Kidney (tissue), 14 donors: ENCODE measurements around the gene PRDM10. TPM values are rescaled to one million over a fixed set of nuclear protein-coding genes. Genes with fewer than 3 reads are reported as not detected.

Experiments
- DNase-seq, 5 donors: peaks; one replicate each; pipeline ENCODE4 v3.0.0-alpha.2; 2013 to 2020
- FAIRE-seq: peaks from 2 replicates; lab custom pipeline; 2012; peaks lifted over from hg19 to GRCh38; lab: Jason Lieb, UNC
- H3K27ac ChIP-seq, 2 donors: one replicate each; pipeline ENCODE4 v1.7.0; 2013; ENCODE audit warnings: low read depth in 2 of 2, low read length in 2 of 2, inconsistent platforms in 1 of 2
- H3K27me3 ChIP-seq: one replicate; pipeline ENCODE4 v1.7.1; 2013; ENCODE audit warnings: low read length, inconsistent platforms; ENCODE audit not compliant: control insufficient read depth, insufficient read depth
- H3K36me3 ChIP-seq, 3 donors: one replicate each; pipeline versions ENCODE4 v1.7.0 to v1.7.1; 2013; ENCODE audit warnings: low read length in 3 of 3, control low read depth in 1 of 3, inconsistent platforms in 1 of 3; ENCODE audit not compliant: insufficient read depth in 3 of 3, control insufficient read depth in 2 of 3
- H3K4me1 ChIP-seq, 3 donors: one replicate each; pipeline versions ENCODE4 v1.7.0 to v1.7.1; 2013; ENCODE audit warnings: low read length in 3 of 3, inconsistent platforms in 1 of 3, low read depth in 1 of 3; ENCODE audit not compliant: control insufficient read depth in 2 of 3, insufficient read depth in 2 of 3
- H3K4me3 ChIP-seq, 3 donors: one replicate each; pipeline versions ENCODE4 v1.7.0 to v1.8.1; 2013; ENCODE audit warnings: low read length in 3 of 3, control low read depth in 1 of 3, inconsistent platforms in 1 of 3
- H3K9ac ChIP-seq, 3 donors: one replicate each; pipeline versions ENCODE4 v1.7.0 to v1.7.1; 2013; ENCODE audit warnings: low read length in 3 of 3, control low read depth in 1 of 3, inconsistent platforms in 1 of 3
- H3K9me3 ChIP-seq, 3 donors: one replicate each; pipeline versions ENCODE4 v1.7.0 to v1.7.1; 2013; ENCODE audit warnings: low read length in 3 of 3, control low read depth in 1 of 3, inconsistent platforms in 1 of 3; ENCODE audit not compliant: control insufficient read depth in 2 of 3, insufficient read depth in 1 of 3
- CTCF ChIP-seq: IDR thresholded peaks from 3 replicates; pipeline ENCODE4 v1.5.1; 2012; ENCODE audit warnings: mild to moderate bottlenecking, moderate library complexity, borderline replicate concordance; ENCODE audit not compliant: insufficient read depth; ENCODE audit errors: extremely low read depth
- intact Hi-C: fragments of 100-400 bp; cut with DNase I; formaldehyde crosslinking; loops from one replicate; pipeline ENCODE4 v1.11.1; 2022
- polyA plus RNA-seq: library from polyadenylated mRNA; stranded (reverse); fragments of 350-450 nt; fragmentation: Illumina TruSeq; extraction: RNeasy Lipid Tissue Mini Kit (QIAGEN cat#74804); gene quantifications from one replicate; pipeline ENCODE4 v1.2.3, GENCODE V29; 2014; ENCODE audit warnings: low read depth, low replicate concordance; ENCODE audit not compliant: insufficient read depth
- total RNA-seq: library from RNA; stranded (reverse); fragmentation: NEBNext Ultra II Directional; extraction: Animal tissue kit (Norgen Biotek cat#: 25700); gene quantifications from one replicate; pipeline ENCODE4 v1.2.1, GENCODE V29; 2021
- donor health status: control.
- donor health status: control.
- donor health status: control.
- donor health status: control.
- donor health status: control.
- donor health status: DM: yes; HTN: yes; CAD: no.
- donor health status: Normal renal cell carcinoma (clear cell type).

The PRDM10 gene
- total and polyA plus RNA-seq, 2 donors from 2014 or later = 1.5 to 8.0 TPM

DNA sequence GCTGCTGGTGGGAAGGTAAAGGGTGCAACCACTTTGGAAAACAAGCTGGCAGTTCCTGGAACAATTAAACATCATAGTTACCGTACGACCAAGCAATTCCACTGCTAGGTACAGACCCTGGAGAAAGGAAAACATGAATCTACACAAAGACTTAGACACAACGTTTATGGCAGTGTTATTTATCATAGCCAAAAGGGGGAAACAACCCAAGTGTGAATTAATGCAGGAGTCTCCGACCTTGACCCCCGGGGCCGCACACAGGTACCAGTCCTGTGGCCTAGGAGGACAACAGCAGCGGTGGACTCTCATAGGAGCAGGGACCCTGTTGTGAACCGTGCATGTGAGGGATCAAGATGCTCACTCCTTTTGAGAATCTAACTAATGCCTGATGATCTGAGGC is 22.5 kb downstream of the PRDM10 start:
- Histone ChIP-seq H3K36me3 (no peaks in the 10 kb centered on the region), H3K27ac (no peak overlapping the region), H3K9me3 (no peaks in the 10 kb centered on the region), H3K27me3 (no peaks in the 10 kb centered on the region), H3K4me1 (peaks cover 0 to 2% (median 0%) of the 10 kb centered on the region in 3 donors), H3K4me3 (no peak overlapping the region), H3K9ac (no peak overlapping the region)
- no peak for FAIRE-seq
- no peak for DNase-seq
- no peak for TF ChIP-seq CTCF
- intact Hi-C loops = no loop called here

GRCh38 chr11:129979046-129979605 is 23.5 kb downstream of the PRDM10 start:
- DNase-seq = peak in 1 of 5 donors; percentile 45
- TF ChIP-seq CTCF = no peak
- Histone ChIP-seq H3K4me3 (no peak overlapping the region), H3K27ac (no peak overlapping the region), H3K4me1 (peaks cover 0 to 3% (median 2%) of the 10 kb centered on the region in 3 donors), H3K9me3 (no peaks in the 10 kb centered on the region), H3K9ac (no peak overlapping the region), H3K36me3 (no peaks in the 10 kb centered on the region), H3K27me3 (no peaks in the 10 kb centered on the region)
- intact Hi-C loops = no loop called here
- FAIRE-seq = no peak

DNA sequence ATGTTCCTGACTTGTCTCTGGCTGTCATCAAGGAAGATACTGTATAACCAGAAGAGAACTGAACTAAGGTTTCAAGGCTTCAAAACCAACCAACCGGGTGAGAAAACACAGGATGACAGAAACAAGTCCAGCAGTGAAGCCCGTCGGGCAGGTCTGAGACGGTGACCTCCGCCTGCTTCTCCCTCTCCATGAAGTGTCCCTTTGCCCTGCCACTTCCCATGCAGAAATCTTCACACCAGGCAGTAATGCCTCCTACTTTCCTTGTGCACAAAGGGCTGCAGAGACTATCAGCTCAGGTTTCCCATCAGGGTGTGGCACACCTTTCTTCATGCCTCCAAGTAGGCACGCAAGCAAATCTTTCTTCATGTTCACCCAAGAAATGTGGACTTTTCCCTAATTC is 24.2 kb downstream of the PRDM10 start:
- H3K4me1 ChIP-seq = peaks cover 0 to 9% (median 5%) of the 10 kb centered on the region in 3 donors
- intact Hi-C loops = no loop called here
- H3K27ac ChIP-seq = no peak overlapping the region
- FAIRE-seq (no peak), DNase-seq (no peak)
- no peak overlapping the region for H3K4me3 ChIP-seq
- no peaks in the 10 kb centered on the region for H3K9me3 ChIP-seq
- H3K9ac ChIP-seq = no peak overlapping the region
- H3K27me3 ChIP-seq = no peaks in the 10 kb centered on the region
- H3K36me3 ChIP-seq = no peaks in the 10 kb centered on the region
- TF ChIP-seq CTCF = no peak

- TF ChIP-seq CTCF = no peak
- Histone ChIP-seq H3K27me3 (no peaks in the 10 kb centered on the region), H3K36me3 (no peaks in the 10 kb centered on the region), H3K9ac (no peak overlapping the region), H3K9me3 (no peaks in the 10 kb centered on the region), H3K4me3 (no peak overlapping the region), H3K27ac (no peak overlapping the region), H3K4me1 (peaks cover 0 to 16% (median 5%) of the 10 kb centered on the region in 3 donors)
- no peak for DNase-seq
- intact Hi-C loops = no loop called here
- no peak for FAIRE-seq
Measured at GRCh38 chr11:129976328-129976727, 26.3 kb downstream of the PRDM10 start.
